Progenitor cell of endocrine pancreas (in vitro differentiated cells): Measurements from ENCODE around the gene UCN. TPM values are rescaled to one million over a fixed set of nuclear protein-coding genes. Genes with fewer than 3 reads are reported as not detected.
"Not testable (repeated sequence)": the region's sequence is repeated elsewhere in the genome, so short reads cannot be mapped to it uniquely, and the experiment has no call there.

Source experiments
- DNase-seq: peaks from one replicate; pipeline ENCODE4 v3.0.0; 2021; ENCODE audit warnings: low spot score; ENCODE audit not compliant: unreplicated experiment
- H3K27ac Mint-ChIP-seq: 2 replicates; pipeline ENCODE4 v1.8.0; 2021; ENCODE audit warnings: mild to moderate bottlenecking, moderate library complexity, mixed read lengths
- H3K27me3 Mint-ChIP-seq: 2 replicates; pipeline ENCODE4 v1.8.0; 2021; ENCODE audit warnings: mixed read lengths
- H3K36me3 Mint-ChIP-seq: 2 replicates; pipeline ENCODE4 v1.8.0; 2022; ENCODE audit warnings: mixed read lengths; ENCODE audit not compliant: insufficient read depth
- H3K4me1 Mint-ChIP-seq: 2 replicates; pipeline ENCODE4 v1.8.0; 2021; ENCODE audit warnings: low read depth, mixed read lengths
- H3K4me3 Mint-ChIP-seq: 2 replicates; pipeline ENCODE4 v1.8.0; 2021; ENCODE audit warnings: low read depth, mild to moderate bottlenecking, moderate library complexity, mixed read lengths
- H3K9me3 Mint-ChIP-seq: 2 replicates; pipeline ENCODE4 v1.8.0; 2021; ENCODE audit warnings: low read depth, mixed read lengths
- long read RNA-seq: library from polyadenylated mRNA; unstranded; transcript quantifications from one replicate; pipeline ENCODE4 v2.0.0, GENCODE V29; 2020
- total RNA-seq: library from RNA; stranded (reverse); gene quantifications from 2 replicates; pipeline ENCODE4 v1.2.1, GENCODE V29; 2021
- TF ChIP-seq, protein P1 (sequence below): fragments of 200-600 bp; sonication (generic); IDR thresholded peaks from one replicate; pipeline ENCODE4 v1.5.0; 2021; ENCODE audit warnings: antibody characterized with exemption, mild to moderate bottlenecking; ENCODE audit not compliant: unreplicated experiment

The UCN gene, protein sequence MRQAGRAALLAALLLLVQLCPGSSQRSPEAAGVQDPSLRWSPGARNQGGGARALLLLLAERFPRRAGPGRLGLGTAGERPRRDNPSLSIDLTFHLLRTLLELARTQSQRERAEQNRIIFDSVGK
- 2.0 and 2.4 TPM in 2 replicates for total RNA-seq
- long read RNA-seq: 0 reads

DNA sequence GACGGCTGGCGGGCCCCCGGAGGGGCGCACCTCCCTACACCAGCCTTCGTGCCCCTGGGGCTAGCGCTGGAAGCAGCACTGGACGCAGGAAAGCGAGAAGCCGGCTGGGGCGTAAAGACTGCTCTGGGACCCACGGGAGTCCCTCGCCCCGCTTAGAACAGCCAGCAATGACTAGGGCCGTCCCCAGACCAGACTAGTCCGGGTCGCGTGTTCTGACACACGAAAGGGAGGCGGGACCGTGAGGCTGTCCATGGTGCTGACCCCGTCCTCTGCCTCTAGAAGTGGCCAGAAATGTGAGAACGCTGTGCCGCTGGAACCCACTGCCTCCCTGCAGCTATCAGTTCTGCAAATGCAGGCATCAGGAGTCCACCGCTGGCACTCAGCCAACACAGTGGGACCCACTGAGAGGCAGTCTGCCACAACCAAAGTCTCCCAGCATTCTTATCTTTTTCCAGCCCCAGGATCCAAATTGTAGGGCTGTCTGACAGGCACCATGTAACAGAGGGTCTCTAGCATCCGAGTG lies at the start of gene UCN:
Gene UCN (minus strand): TSS at position 87 of the 523 bp plus-strand sequence. CDS start 550 bp downstream, outside the sequence.
- TF ChIP-seq, protein P1, sequence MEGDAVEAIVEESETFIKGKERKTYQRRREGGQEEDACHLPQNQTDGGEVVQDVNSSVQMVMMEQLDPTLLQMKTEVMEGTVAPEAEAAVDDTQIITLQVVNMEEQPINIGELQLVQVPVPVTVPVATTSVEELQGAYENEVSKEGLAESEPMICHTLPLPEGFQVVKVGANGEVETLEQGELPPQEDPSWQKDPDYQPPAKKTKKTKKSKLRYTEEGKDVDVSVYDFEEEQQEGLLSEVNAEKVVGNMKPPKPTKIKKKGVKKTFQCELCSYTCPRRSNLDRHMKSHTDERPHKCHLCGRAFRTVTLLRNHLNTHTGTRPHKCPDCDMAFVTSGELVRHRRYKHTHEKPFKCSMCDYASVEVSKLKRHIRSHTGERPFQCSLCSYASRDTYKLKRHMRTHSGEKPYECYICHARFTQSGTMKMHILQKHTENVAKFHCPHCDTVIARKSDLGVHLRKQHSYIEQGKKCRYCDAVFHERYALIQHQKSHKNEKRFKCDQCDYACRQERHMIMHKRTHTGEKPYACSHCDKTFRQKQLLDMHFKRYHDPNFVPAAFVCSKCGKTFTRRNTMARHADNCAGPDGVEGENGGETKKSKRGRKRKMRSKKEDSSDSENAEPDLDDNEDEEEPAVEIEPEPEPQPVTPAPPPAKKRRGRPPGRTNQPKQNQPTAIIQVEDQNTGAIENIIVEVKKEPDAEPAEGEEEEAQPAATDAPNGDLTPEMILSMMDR: no peak
- DNase-seq: peak; percentile 58
- Mint-ChIP-seq H3K27ac (no peak within 1 kb of the TSS), H3K36me3 (peaks cover 7% of the 10 kb centered on the region), H3K27me3 (peaks cover 50% of the 10 kb centered on the region), H3K9me3 (no peaks in the 10 kb centered on the region), H3K4me1 (no peaks in the 10 kb centered on the region), H3K4me3 (no peak within 1 kb of the TSS)

GRCh38 chr2:27356382-27357181 lies 48.3 kb upstream of the UCN start, which contains the start of gene GTF3C2:
GTF3C2 (minus strand) TSS chr2:27356764; CDS start chr2:27343554, 13,210 bp downstream.
- Mint-ChIP-seq H3K27ac (peak within 1 kb of the TSS; percentile 99), H3K27me3 (no peaks in the 10 kb centered on the region), H3K4me3 (peak within 1 kb of the TSS; percentile 96), H3K36me3 (peaks cover 8% of the 10 kb centered on the region), H3K9me3 (no peaks in the 10 kb centered on the region), H3K4me1 (peaks cover 18% of the 10 kb centered on the region)
- DNase-seq: peak; percentile 89
- TF ChIP-seq, protein P1: no peak

DNA sequence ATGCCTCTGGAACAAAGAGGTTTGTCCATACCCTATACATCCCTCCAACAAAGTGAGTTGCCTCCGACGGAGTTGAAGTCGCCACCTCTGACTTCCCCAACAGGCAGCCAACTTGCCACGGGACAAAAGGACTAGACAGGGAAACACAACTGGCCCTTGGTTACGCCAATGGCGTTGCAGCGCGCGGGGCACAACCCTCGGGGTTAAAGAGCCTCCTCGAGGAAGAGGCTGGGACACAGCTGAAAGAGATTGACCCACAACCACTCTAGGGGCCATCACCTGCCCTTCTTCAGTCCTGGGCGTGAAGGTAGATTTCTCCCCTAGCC lies 47.8 kb upstream of the UCN start:
- TF ChIP-seq, protein P1: no peak
- no peak for DNase-seq
- H3K4me1 Mint-ChIP-seq: peaks cover 18% of the 10 kb centered on the region
- H3K36me3 Mint-ChIP-seq: peaks cover 8% of the 10 kb centered on the region
- peak overlapping the region; percentile 99 for H3K27ac Mint-ChIP-seq
- no peaks in the 10 kb centered on the region for H3K27me3 Mint-ChIP-seq
- no peaks in the 10 kb centered on the region for H3K9me3 Mint-ChIP-seq
- H3K4me3 Mint-ChIP-seq: peak overlapping the region; percentile 96

DNA sequence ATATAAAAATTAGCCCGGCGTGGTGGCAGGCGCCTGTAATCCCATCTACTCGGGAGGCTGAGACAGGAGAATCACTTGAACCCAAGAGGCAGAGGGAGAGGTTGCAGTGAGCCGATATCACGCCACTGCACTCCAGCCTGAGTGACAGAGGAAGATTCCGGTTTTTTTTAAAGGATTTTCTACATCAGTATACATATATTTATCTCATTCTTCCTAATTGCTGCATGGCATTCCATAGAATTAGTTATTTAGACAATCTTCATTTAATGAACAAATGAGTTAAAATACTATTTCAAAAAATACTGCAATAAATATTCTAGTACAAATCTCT lies 46.3 kb upstream of the UCN start:
- Mint-ChIP-seq H3K36me3 (peaks cover 10% of the 10 kb centered on the region), H3K4me1 (peaks cover 18% of the 10 kb centered on the region), H3K27me3 (no peaks in the 10 kb centered on the region), H3K27ac (peak overlapping the region; percentile 2), H3K9me3 (no peaks in the 10 kb centered on the region), H3K4me3 (peak overlapping the region; percentile 96)
- no peak for DNase-seq
- TF ChIP-seq, protein P1: no peak

DNA sequence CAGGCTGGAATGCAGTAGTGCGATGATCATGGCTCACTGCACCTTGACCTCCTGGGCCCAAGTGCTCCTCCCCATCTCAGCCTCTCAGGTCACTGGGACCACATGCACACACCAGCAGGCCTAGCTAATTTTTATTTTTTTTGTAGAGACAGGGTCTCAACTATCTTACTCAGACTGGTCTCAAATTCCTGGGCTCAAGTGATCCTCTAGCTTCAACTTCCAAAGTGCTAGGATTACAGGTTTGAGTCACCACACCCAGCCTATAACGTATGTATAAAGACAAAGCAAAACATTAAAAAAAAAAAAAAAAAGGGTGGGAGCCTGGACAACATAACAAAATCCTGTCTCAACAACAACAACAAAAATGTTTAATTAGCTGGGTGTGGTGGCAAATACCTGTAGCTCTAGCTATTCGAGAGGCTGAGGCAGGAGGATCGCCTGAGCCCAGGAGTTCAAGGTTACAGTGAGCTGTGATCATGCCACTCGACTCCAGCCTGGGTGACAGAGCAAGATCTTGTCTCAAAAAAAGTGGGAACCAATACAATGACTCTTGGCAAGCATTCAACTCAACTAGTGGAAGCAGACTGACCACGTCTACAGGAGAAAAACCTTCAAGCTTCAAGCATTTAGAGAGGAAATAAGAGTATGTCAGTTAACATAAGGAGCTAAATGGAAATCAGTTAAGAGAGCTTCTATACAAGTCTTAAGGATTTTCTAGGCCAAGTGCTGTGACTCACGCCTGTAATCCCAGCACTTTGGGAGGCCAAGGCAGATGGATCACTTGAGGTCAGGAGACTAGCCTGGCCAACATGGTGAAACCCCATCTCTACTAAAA lies 45.7 kb upstream of the UCN start:
- Mint-ChIP-seq H3K4me1 (peaks cover 18% of the 10 kb centered on the region), H3K4me3 (peak overlapping the region; percentile 52), H3K27me3 (no peaks in the 10 kb centered on the region), H3K36me3 (peaks cover 10% of the 10 kb centered on the region), H3K27ac (peak overlapping the region; percentile 2), H3K9me3 (no peaks in the 10 kb centered on the region)
- DNase-seq: no peak
- TF ChIP-seq, protein P1: no peak

DNA sequence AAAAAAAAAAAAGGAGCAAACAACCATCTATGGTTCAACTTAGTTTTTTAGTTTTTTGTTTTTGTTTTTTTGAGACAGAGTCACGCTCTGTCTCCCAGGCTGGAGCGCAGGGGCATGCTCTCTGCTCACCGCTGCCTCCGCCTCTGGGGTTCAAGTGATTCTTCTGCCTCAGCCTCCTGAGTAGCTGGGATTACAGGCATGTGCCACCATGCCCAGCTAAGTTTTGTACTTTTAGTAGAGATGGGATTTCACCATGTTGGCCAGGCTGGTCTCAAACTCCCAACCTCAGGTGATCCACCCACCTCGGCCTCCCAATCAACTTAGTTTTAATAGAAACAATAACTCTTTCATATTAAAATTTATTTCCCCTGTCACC lies 45.1 kb upstream of the UCN start:
- H3K27me3 Mint-ChIP-seq, H3K9me3 Mint-ChIP-seq, DNase-seq, H3K36me3 Mint-ChIP-seq, H3K4me3 Mint-ChIP-seq, H3K27ac Mint-ChIP-seq: not testable (repeated sequence)
- H3K4me1 Mint-ChIP-seq: peaks cover 18% of the 10 kb centered on the region
